Parathyroid adenoma (tissue), 2 donors: Measurements from ENCODE around the gene B4GALNT3.

ENCODE experiments used
- H2AFZ ChIP-seq: fragments of 300-600 bp; sonication (generic); one replicate; pipeline ENCODE4 v1.7.0; 2017; ENCODE audit warnings: antibody characterized with exemption, mild to moderate bottlenecking
- H3K27ac ChIP-seq: fragments of 300-600 bp; sonication (generic); one replicate; pipeline ENCODE4 v1.7.0; 2017
- H3K27me3 ChIP-seq: fragments of 300-600 bp; sonication (generic); one replicate; pipeline ENCODE4 v1.7.0; 2017; ENCODE audit warnings: low read length; ENCODE audit not compliant: control insufficient read depth, insufficient read depth
- H3K36me3 ChIP-seq: fragments of 300-600 bp; sonication (generic); one replicate; pipeline ENCODE4 v1.7.0; 2017; ENCODE audit warnings: low read length; ENCODE audit not compliant: control insufficient read depth, insufficient read depth
- H3K4me1 ChIP-seq: fragments of 300-600 bp; sonication (generic); one replicate; pipeline ENCODE4 v1.7.0; 2017; ENCODE audit warnings: control low read depth
- H3K4me2 ChIP-seq: fragments of 300-600 bp; sonication (generic); one replicate; pipeline ENCODE4 v1.7.0; 2017; ENCODE audit warnings: low read length
- H3K4me3 ChIP-seq: fragments of 300-600 bp; sonication (generic); one replicate; pipeline ENCODE4 v1.7.0; 2017; ENCODE audit warnings: low read depth, low read length
- H3K79me2 ChIP-seq: fragments of 300-600 bp; sonication (generic); one replicate; pipeline ENCODE4 v1.7.0; 2017; ENCODE audit warnings: control low read depth
- H3K9ac ChIP-seq: fragments of 300-600 bp; sonication (generic); one replicate; pipeline ENCODE4 v1.7.0; 2017; ENCODE audit warnings: mild to moderate bottlenecking
- H3K9me3 ChIP-seq: fragments of 300-600 bp; sonication (generic); one replicate; pipeline ENCODE4 v1.7.0; 2017; ENCODE audit warnings: low read length; ENCODE audit not compliant: control insufficient read depth
- TF ChIP-seq, protein P1 (sequence below): fragments of 300-600 bp; sonication (generic); IDR thresholded peaks from one replicate; pipeline ENCODE4 v1.7.0; 2017; ENCODE audit warnings: antibody characterized with exemption, mild to moderate bottlenecking
- donor health status: primary hyperparathyroidism.

Gene B4GALNT3

GRCh38 chr12:565589-566105 lies 105.9 kb downstream of the B4GALNT3 start:
- H3K4me3 ChIP-seq, result no peak overlapping the region
- H3K79me2 ChIP-seq, result no peaks in the 10 kb centered on the region
- H3K27me3 ChIP-seq, result no peaks in the 10 kb centered on the region
- H3K27ac ChIP-seq, result no peak overlapping the region
- H3K9ac ChIP-seq, result no peak overlapping the region
- no peak overlapping the region for H3K4me2 ChIP-seq
- no peak overlapping the region for H2AFZ ChIP-seq
- TF ChIP-seq, protein P1, sequence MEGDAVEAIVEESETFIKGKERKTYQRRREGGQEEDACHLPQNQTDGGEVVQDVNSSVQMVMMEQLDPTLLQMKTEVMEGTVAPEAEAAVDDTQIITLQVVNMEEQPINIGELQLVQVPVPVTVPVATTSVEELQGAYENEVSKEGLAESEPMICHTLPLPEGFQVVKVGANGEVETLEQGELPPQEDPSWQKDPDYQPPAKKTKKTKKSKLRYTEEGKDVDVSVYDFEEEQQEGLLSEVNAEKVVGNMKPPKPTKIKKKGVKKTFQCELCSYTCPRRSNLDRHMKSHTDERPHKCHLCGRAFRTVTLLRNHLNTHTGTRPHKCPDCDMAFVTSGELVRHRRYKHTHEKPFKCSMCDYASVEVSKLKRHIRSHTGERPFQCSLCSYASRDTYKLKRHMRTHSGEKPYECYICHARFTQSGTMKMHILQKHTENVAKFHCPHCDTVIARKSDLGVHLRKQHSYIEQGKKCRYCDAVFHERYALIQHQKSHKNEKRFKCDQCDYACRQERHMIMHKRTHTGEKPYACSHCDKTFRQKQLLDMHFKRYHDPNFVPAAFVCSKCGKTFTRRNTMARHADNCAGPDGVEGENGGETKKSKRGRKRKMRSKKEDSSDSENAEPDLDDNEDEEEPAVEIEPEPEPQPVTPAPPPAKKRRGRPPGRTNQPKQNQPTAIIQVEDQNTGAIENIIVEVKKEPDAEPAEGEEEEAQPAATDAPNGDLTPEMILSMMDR, result no peak
- H3K36me3 ChIP-seq, result no peaks in the 10 kb centered on the region
- no peaks in the 10 kb centered on the region for H3K9me3 ChIP-seq
- peaks cover 4% of the 10 kb centered on the region for H3K4me1 ChIP-seq

- Histone ChIP-seq H3K79me2 (no peaks in the 10 kb centered on the region), H3K27me3 (no peaks in the 10 kb centered on the region), H3K9me3 (no peaks in the 10 kb centered on the region), H3K4me1 (peaks cover 4% of the 10 kb centered on the region), H3K4me2 (no peak overlapping the region), H3K4me3 (no peak overlapping the region), H3K9ac (no peak overlapping the region), H3K36me3 (no peaks in the 10 kb centered on the region), H2AFZ (no peak overlapping the region), H3K27ac (no peak overlapping the region)
- TF ChIP-seq, protein P1, result no peak
Observed at GRCh38 chr12:568486-568885, 108.7 kb downstream of the B4GALNT3 start.

DNA sequence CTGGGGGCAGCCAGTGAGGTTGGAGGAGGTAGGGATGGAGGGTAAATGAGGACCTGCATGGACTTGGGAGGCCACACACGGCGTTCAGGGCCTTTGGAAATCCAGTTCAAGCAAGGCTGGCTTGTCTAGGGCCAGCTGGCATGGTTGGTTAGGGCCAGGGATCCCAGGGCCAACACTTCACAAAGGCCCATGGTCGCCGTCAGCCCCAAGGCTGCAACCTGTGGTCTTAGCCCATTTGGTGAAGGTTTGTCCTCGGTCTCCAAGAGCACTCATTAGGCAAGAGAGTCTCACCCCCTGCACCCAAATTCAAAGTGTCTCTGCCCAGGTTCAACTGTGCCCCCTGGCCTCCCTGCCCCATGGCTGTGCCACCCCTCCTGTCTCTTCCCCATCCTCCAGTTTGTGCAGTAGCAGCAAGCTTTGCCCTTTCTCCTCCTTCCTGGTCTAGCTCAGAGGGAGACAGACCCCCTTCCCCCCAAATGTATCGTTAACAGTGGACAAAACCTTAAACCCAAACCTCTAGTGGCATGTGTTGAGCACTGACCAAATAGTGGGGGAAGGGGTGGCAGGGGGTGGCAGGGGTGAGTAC lies 109.4 kb downstream of the B4GALNT3 start:
- H3K9me3 ChIP-seq, result no peaks in the 10 kb centered on the region
- TF ChIP-seq, protein P1, result no peak
- H3K9ac ChIP-seq, result no peak overlapping the region
- peaks cover 4% of the 10 kb centered on the region for H3K4me1 ChIP-seq
- H3K36me3 ChIP-seq, result no peaks in the 10 kb centered on the region
- peak overlapping the region; percentile 63 for H3K4me2 ChIP-seq
- H3K4me3 ChIP-seq, result no peak overlapping the region
- H3K27ac ChIP-seq, result no peak overlapping the region
- H3K79me2 ChIP-seq, result no peaks in the 10 kb centered on the region
- peak overlapping the region; percentile 96 for H2AFZ ChIP-seq
- no peaks in the 10 kb centered on the region for H3K27me3 ChIP-seq

- Histone ChIP-seq H3K27me3 (no peaks in the 10 kb centered on the region), H3K4me2 (peak overlapping the region; percentile 63), H3K4me3 (peak overlapping the region; percentile 52), H3K79me2 (no peaks in the 10 kb centered on the region), H3K9me3 (no peaks in the 10 kb centered on the region), H2AFZ (peak overlapping the region; percentile 96), H3K27ac (peak overlapping the region; percentile 12), H3K4me1 (peaks cover 4% of the 10 kb centered on the region), H3K36me3 (no peaks in the 10 kb centered on the region), H3K9ac (peak overlapping the region; percentile 33)
- TF ChIP-seq, protein P1, result peak; percentile 96
Observed at GRCh38 chr12:569803-570434, 110.2 kb downstream of the B4GALNT3 start.
